Cardiac fibroblast (primary cell): Measurements from ENCODE around the gene AUH.

Source experiments
- DNase-seq, 2 donors: peaks; one replicate each; pipeline versions ENCODE4 v3.0.0 to v3.0.0-alpha.2; 2010; ENCODE audit warnings: low read depth in 2 of 2
- H3K4me3 ChIP-seq, 2 donors: replicated peaks in 1 of 2; 1 replicate in 1 of 2; 2 replicates in 1 of 2; pipeline ENCODE4 v1.5.1; 2011; ENCODE audit warnings: low read depth in 2 of 2, low read length in 2 of 2, mild to moderate bottlenecking in 2 of 2, moderate library complexity in 1 of 2
- TF ChIP-seq, protein P1 (sequence below): IDR thresholded peaks from one replicate; pipeline ENCODE4 v1.5.1; 2011; ENCODE audit warnings: low read depth, mild to moderate bottlenecking, low read length, inconsistent platforms

The AUH gene

DNA sequence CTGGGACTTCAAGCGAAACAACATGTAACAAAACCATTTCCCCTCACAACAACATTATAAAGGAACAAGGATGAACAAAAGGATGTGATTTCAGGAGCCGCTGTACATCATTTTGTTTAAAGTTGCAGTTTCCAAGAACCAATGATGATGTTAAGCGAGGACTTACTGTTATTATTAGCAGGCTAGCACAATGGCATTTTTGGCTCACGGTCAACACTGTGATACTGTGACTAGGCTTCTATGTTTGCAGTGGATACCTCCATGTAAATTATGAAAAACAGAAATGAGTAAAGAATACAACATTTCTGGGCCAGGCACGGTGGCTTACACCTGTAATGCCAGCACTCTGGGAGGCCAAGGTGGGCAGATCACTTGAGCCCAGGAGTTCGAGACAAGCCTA is 113.0 kb downstream of the AUH start:
- TF ChIP-seq, protein P1, sequence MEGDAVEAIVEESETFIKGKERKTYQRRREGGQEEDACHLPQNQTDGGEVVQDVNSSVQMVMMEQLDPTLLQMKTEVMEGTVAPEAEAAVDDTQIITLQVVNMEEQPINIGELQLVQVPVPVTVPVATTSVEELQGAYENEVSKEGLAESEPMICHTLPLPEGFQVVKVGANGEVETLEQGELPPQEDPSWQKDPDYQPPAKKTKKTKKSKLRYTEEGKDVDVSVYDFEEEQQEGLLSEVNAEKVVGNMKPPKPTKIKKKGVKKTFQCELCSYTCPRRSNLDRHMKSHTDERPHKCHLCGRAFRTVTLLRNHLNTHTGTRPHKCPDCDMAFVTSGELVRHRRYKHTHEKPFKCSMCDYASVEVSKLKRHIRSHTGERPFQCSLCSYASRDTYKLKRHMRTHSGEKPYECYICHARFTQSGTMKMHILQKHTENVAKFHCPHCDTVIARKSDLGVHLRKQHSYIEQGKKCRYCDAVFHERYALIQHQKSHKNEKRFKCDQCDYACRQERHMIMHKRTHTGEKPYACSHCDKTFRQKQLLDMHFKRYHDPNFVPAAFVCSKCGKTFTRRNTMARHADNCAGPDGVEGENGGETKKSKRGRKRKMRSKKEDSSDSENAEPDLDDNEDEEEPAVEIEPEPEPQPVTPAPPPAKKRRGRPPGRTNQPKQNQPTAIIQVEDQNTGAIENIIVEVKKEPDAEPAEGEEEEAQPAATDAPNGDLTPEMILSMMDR = no peak

DNA sequence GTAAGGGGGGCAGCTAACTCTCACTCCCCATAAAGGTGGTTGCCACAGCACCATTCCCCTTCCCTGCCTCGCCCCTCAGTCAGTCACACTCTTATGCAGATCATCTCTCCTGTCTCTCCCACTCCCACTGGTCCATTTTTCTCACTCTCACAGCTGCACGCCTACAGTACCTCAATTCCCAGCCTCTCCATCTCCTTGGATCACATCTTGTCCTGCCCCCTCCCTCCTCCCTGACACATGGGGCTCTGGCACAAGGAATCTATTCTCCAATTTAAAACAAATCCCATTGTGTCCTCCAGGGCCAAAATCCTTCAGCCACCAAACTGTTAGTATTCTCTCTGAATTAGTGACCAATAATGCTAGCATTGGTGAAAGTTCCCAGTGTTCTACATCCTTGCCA is 114.4 kb downstream of the AUH start:
- TF ChIP-seq, protein P1 = no peak
- DNase-seq = no peak
- H3K4me3 ChIP-seq = no peak overlapping the region

More for the DNA sequence above, 113.0 kb downstream of the AUH start:
- no peak overlapping the region for H3K4me3 ChIP-seq
- DNase-seq = peak; percentile 7 to 10

DNA sequence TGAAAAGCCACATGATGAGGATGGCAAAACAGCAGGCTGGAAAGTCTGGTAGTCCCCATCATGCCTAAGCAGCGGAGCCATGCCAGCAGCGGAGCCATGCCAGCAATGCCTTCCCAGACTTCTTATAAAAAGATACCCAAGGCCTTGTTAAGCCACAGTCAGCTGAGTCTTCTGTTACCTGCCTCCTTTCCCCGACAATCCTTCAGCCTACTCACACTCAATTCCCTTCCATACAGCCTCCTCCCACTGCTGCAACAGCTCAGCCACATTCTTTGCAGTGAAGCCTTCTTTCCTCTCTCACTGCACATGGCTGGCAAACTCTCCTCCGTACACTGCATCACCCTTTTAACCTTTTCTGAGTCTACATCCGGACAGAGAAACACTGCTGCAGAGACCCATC is 114.9 kb downstream of the AUH start:
- DNase-seq = peak; percentile 18 to 30
- TF ChIP-seq, protein P1 = no peak
- H3K4me3 ChIP-seq = no peak overlapping the region

DNA sequence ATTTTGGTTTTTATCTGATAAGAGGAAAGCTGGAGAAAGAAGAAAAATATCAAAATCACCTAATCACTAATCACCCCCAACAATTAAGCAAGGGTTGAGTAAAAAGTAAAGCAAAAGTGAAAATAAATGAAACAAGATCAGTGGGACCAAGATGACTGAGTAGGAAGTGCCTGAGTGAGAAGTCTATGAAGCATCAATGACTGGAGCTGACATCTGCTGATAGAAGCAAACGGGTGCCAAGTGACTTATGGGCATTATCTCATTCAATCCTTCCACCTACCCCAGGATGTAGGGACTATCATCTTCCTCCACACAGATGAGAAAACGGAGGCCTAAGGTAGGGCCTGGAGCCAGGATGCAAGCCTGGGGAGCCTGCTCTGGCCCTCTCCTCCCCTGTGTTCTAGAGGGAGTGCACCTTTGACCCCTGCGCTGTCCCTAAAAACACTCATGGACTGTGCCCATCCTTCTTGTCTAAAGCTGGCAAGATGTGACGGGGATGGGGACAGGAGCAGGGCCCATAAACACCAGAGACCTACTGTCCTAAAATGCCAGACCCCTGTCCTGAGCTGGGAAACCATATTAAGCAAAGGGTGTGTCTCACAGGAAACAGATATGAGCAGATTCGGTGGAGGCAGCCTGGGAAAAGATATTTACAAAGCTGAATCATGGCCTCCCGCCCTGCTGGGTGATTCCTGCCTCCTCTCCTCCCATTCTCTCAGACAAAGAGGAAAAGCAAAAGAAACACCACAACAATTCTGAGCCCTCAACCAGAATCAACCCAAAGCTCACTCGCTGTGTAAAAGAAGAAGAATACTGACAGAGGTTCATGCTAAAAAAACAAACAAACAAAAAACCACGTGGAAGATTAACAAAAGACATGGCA is 116.0 kb downstream of the AUH start:
- TF ChIP-seq, protein P1 = no peak
- peak; percentile 32 to 61 for DNase-seq
- no peak overlapping the region for H3K4me3 ChIP-seq

DNA sequence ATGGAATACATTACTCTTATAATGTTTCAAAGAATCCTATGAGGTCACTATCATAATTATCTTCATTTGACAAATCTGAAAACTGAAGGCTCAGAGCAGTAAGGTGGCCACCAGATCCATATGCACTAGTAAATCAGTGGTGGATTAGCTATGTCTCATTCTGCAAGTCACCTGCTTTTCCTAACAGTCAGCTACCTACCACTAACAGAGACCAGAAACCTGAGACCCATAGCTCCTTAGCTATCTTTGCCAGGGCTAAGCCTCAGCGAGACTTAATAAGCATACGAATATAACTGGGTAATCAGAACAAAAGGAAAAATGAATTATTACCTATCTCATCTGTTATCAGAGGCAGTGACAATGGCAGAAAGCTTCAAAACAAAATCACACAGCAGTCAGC is 118.7 kb downstream of the AUH start:
- TF ChIP-seq, protein P1 = no peak
- no peak overlapping the region for H3K4me3 ChIP-seq
- no peak for DNase-seq

DNA sequence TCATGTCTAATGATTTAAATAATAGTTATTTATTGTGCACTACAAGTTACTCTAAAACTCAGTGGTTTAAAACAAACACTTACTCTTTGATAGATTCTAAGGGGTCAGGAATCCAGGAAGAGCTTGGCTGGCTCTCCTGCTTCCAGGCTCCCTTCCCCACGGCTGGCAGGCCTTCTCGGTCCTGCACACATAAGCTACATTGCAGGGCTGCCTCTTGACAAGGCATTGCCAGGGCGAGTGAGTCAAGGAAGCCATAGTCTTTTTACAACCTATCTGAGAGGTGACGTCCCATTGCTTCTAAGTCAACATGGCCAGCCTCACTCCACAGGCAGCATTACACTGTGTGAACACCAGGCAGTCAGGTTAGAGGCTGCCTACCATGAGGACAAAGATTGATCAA is 119.8 kb downstream of the AUH start:
- TF ChIP-seq, protein P1 = no peak
- no peak for DNase-seq
- H3K4me3 ChIP-seq = no peak overlapping the region
